Gastroesophageal sphincter (tissue), 4 donors: ENCODE measurements around the gene NKIRAS2. TPM values are rescaled to one million over a fixed set of nuclear protein-coding genes. Genes with fewer than 3 reads are reported as not detected.

Experiments used
- ATAC-seq: fragments of 150-250 bp; one replicate; pipeline ENCODE4 v1.9.1; 2016; ENCODE audit warnings: mild to moderate bottlenecking, moderate library complexity
- H3K27ac ChIP-seq, 4 donors: fragments of 200-600 bp; sonication (generic) in 3 of 4; 1 replicate in 3 of 4; 2 replicates in 1 of 4; pipeline ENCODE4 v1.5.1; 2016 to 2019
- H3K27me3 ChIP-seq: fragments of 200-600 bp; sonication (generic); one replicate; pipeline ENCODE4 v1.5.1; 2019
- H3K36me3 ChIP-seq, 2 donors: fragments of 200-600 bp; sonication (generic); one replicate each; pipeline ENCODE4 v1.5.1; 2019; ENCODE audit warnings: control low read depth in 1 of 2
- H3K4me1 ChIP-seq, 3 donors: fragments of 200-600 bp; sonication (generic); 1 replicate in 2 of 3; 2 replicates in 1 of 3; pipeline ENCODE4 v1.5.1; 2016 to 2019; ENCODE audit warnings: control low read depth in 2 of 3
- H3K4me3 ChIP-seq, 2 donors: fragments of 200-600 bp; sonication (generic); one replicate each; pipeline ENCODE4 v1.5.1; 2019; ENCODE audit warnings: mild to moderate bottlenecking in 1 of 2, moderate library complexity in 1 of 2
- H3K9me3 ChIP-seq, 3 donors: fragments of 200-600 bp; sonication (generic); one replicate each; pipeline ENCODE4 v1.5.1; 2017 to 2019; ENCODE audit warnings: control low read depth in 2 of 3
- EP300 ChIP-seq: sonication (generic); formaldehyde crosslinking; IDR thresholded peaks from one replicate; pipeline ENCODE4 v1.6.1; 2017; ENCODE audit warnings: antibody characterized with exemption, mild to moderate bottlenecking
- POLR2A ChIP-seq, 2 donors: fragments of 450-650 bp; IDR thresholded peaks; one replicate each; pipeline ENCODE4 v1.6.1; 2017; ENCODE audit warnings: antibody characterized with exemption in 2 of 2, mild to moderate bottlenecking in 2 of 2, moderate library complexity in 1 of 2
- POLR2AphosphoS5 ChIP-seq: sonication (generic); formaldehyde crosslinking; IDR thresholded peaks from one replicate; pipeline ENCODE4 v1.6.1; 2017; ENCODE audit warnings: antibody characterized with exemption
- WGBS, 2 donors: methylation state at CpG; one replicate each; pipeline ENCODE4 v1.1.5; 2018; ENCODE audit warnings: low coverage in 1 of 2; 5-methylcytosine and 5-hydroxymethylcytosine counted together
- total RNA-seq, 4 donors: library from RNA; depleted of rRNA; stranded (reverse); fragments of >200 nt; gene quantifications; one replicate each; pipeline ENCODE4 v1.1.0, GENCODE V29; 2016
- TF ChIP-seq, protein P1 (sequence below), 4 experiments: fragments of 200-600 bp in 2 of 4; fragments of 450-650 bp in 2 of 4; sonication (generic) in 1 of 4; IDR thresholded peaks; one replicate each; pipeline ENCODE4 v1.5.1; 2017 to 2019; ENCODE audit warnings: antibody characterized with exemption in 4 of 4, mild to moderate bottlenecking in 2 of 4, moderate library complexity in 2 of 4

The NKIRAS2 gene
- total RNA-seq, 4 donors from 2014 or later: 40.1 to 72.3 (median 52.8) TPM

- peak overlapping the region in 1 of 4 donors; percentile 25 for H3K27ac ChIP-seq
- H3K9me3 ChIP-seq: no peaks in the 10 kb centered on the region
- no peak overlapping the region for H3K4me3 ChIP-seq
- ATAC-seq: no peak
- peaks cover 0 to 9% (median 0%) of the 10 kb centered on the region in 3 donors for H3K4me1 ChIP-seq
- no peaks in the 10 kb centered on the region for H3K27me3 ChIP-seq
- no peak for TF ChIP-seq EP300
- H3K36me3 ChIP-seq: peaks cover 0 to 100% of the 10 kb centered on the region in 2 donors
- WGBS, 2 donors: 34 to 69% methylated on average over 2 of the region's 3 CpGs
These were observed 27.3 kb upstream of the NKIRAS2 start for GRCh38 chr17:41992576-41992975.

- Histone ChIP-seq H3K9me3 (no peaks in the 10 kb centered on the region), H3K4me1 (peaks cover 0 to 13% (median 0%) of the 10 kb centered on the region in 3 donors), H3K4me3 (no peak overlapping the region), H3K36me3 (peaks cover 5 to 100% of the 10 kb centered on the region in 2 donors), H3K27me3 (no peaks in the 10 kb centered on the region), H3K27ac (no peak overlapping the region)
- TF ChIP-seq POLR2A (IDR thresholded peaks at IDR 0.05) (no peak), EP300 (no peak), POLR2AphosphoS5 (no peak)
- TF ChIP-seq, protein P1, sequence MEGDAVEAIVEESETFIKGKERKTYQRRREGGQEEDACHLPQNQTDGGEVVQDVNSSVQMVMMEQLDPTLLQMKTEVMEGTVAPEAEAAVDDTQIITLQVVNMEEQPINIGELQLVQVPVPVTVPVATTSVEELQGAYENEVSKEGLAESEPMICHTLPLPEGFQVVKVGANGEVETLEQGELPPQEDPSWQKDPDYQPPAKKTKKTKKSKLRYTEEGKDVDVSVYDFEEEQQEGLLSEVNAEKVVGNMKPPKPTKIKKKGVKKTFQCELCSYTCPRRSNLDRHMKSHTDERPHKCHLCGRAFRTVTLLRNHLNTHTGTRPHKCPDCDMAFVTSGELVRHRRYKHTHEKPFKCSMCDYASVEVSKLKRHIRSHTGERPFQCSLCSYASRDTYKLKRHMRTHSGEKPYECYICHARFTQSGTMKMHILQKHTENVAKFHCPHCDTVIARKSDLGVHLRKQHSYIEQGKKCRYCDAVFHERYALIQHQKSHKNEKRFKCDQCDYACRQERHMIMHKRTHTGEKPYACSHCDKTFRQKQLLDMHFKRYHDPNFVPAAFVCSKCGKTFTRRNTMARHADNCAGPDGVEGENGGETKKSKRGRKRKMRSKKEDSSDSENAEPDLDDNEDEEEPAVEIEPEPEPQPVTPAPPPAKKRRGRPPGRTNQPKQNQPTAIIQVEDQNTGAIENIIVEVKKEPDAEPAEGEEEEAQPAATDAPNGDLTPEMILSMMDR (IDR thresholded peaks at IDR 0.05): no peak
- no peak for ATAC-seq
- 60 to 100% methylated on average over 1 of the region's 2 CpGs for WGBS, 2 donors
These were observed 23.1 kb upstream of the NKIRAS2 start for GRCh38 chr17:41996855-41997164.

GRCh38 chr17:41998497-41998896 is 21.4 kb upstream of the NKIRAS2 start:
- TF ChIP-seq EP300 (no peak), POLR2AphosphoS5 (no peak), POLR2A (IDR thresholded peaks at IDR 0.05) (no peak)
- TF ChIP-seq, protein P1 (IDR thresholded peaks at IDR 0.05): no peak
- H3K27ac ChIP-seq: no peak overlapping the region
- no peak for ATAC-seq
- peaks cover 5 to 99% of the 10 kb centered on the region in 2 donors for H3K36me3 ChIP-seq
- no peaks in the 10 kb centered on the region for H3K27me3 ChIP-seq
- no peaks in the 10 kb centered on the region for H3K9me3 ChIP-seq
- WGBS, 2 donors: 33 to 44% methylated on average over 1 to 2 of the region's 2 CpGs
- peaks cover 0 to 20% (median 0%) of the 10 kb centered on the region in 3 donors for H3K4me1 ChIP-seq
- no peak overlapping the region for H3K4me3 ChIP-seq

- H3K36me3 ChIP-seq: peaks cover 5 to 78% of the 10 kb centered on the region in 2 donors
- 67 to 81% methylated on average over 1 to 3 of the region's 3 CpGs for WGBS, 2 donors
These were observed 19.3 kb upstream of the NKIRAS2 start for GRCh38 chr17:42000413-42001133.

GRCh38 chr17:42001729-42002128 is 18.2 kb upstream of the NKIRAS2 start:
- Histone ChIP-seq H3K27ac (no peak overlapping the region), H3K4me3 (no peak overlapping the region), H3K4me1 (peaks cover 0 to 47% (median 0%) of the 10 kb centered on the region in 3 donors), H3K36me3 (peaks cover 5 to 67% of the 10 kb centered on the region in 2 donors), H3K9me3 (no peaks in the 10 kb centered on the region), H3K27me3 (no peaks in the 10 kb centered on the region)
- 65 to 85% methylated on average over 2 of the region's 2 CpGs for WGBS, 2 donors
- no peak for TF ChIP-seq EP300
- TF ChIP-seq, protein P1 (IDR thresholded peaks at IDR 0.05): no peak
- no peak for TF ChIP-seq POLR2AphosphoS5
- no peak for TF ChIP-seq POLR2A (IDR thresholded peaks at IDR 0.05)
- no peak for ATAC-seq

More at GRCh38 chr17:42000413-42001133, 19.3 kb upstream of the NKIRAS2 start:
- Histone ChIP-seq H3K27ac (no peak overlapping the region), H3K9me3 (no peaks in the 10 kb centered on the region), H3K27me3 (no peaks in the 10 kb centered on the region), H3K4me3 (no peak overlapping the region), H3K4me1 (peaks cover 0 to 37% (median 0%) of the 10 kb centered on the region in 3 donors)
- no peak for ATAC-seq
- no peak for TF ChIP-seq POLR2AphosphoS5
- no peak for TF ChIP-seq EP300
- no peak for TF ChIP-seq POLR2A (IDR thresholded peaks at IDR 0.05)
- TF ChIP-seq, protein P1 (IDR thresholded peaks at IDR 0.05): no peak
